Smooth muscle cell (in vitro differentiated cells): Measurements from ENCODE around the gene DLG5. TPM values are rescaled to one million over a fixed set of nuclear protein-coding genes. Genes with fewer than 3 reads are reported as not detected.

Experiments used
- DNase-seq: peaks from one replicate; lab custom pipeline; 2025; ENCODE audit not compliant: unreplicated experiment; lab: John Stamatoyannopoulos, UW
- H2AFZ ChIP-seq: fragments of 200-600 bp; sonication (generic); 2 replicates; pipeline ENCODE4 v1.6.0; 2016; ENCODE audit warnings: antibody characterized with exemption, low read depth, mild to moderate bottlenecking
- H3F3A ChIP-seq: fragments of 200-600 bp; sonication (generic); 2 replicates; pipeline ENCODE4 v1.6.0; 2017; ENCODE audit warnings: antibody characterized with exemption, low read depth
- H3K27ac ChIP-seq: fragments of 200-600 bp; sonication (generic); 2 replicates; pipeline ENCODE4 v1.5.1; 2016; ENCODE audit warnings: low read depth, mild to moderate bottlenecking
- H3K27me3 ChIP-seq: fragments of 200-600 bp; sonication (generic); 2 replicates; pipeline ENCODE4 v1.6.1; 2016; ENCODE audit warnings: low read depth, mild to moderate bottlenecking
- H3K36me3 ChIP-seq: fragments of 200-600 bp; sonication (generic); 2 replicates; pipeline ENCODE4 v1.5.1; 2016; ENCODE audit warnings: low read depth
- H3K4me1 ChIP-seq: fragments of 200-600 bp; sonication (generic); 2 replicates; pipeline ENCODE4 v1.5.1; 2016; ENCODE audit warnings: low read depth
- H3K4me2 ChIP-seq: fragments of 200-600 bp; sonication (generic); 2 replicates; pipeline ENCODE4 v1.6.0; 2016; ENCODE audit warnings: mild to moderate bottlenecking
- H3K4me3 ChIP-seq: fragments of 200-600 bp; sonication (generic); 2 replicates; pipeline ENCODE4 v1.5.1; 2016; ENCODE audit warnings: mild to moderate bottlenecking
- H3K79me2 ChIP-seq: fragments of 200-600 bp; sonication (generic); 2 replicates; pipeline ENCODE4 v1.6.0; 2016; ENCODE audit warnings: low read depth, mild to moderate bottlenecking
- H3K9ac ChIP-seq: fragments of 200-600 bp; sonication (generic); 2 replicates; pipeline ENCODE4 v1.6.0; 2016; ENCODE audit warnings: low read depth
- H3K9me3 ChIP-seq: fragments of 200-600 bp; sonication (generic); replicated peaks from 2 replicates; pipeline ENCODE4 v1.5.1; 2016; ENCODE audit warnings: low read depth
- H4K20me1 ChIP-seq: fragments of 200-600 bp; sonication (generic); 2 replicates; pipeline ENCODE4 v1.6.0; 2016; ENCODE audit warnings: low read depth
- CTCF ChIP-seq: fragments of 200-600 bp; sonication (generic); IDR thresholded peaks from 2 replicates; pipeline ENCODE4 v1.5.1; 2017; ENCODE audit warnings: borderline replicate concordance, mild to moderate bottlenecking, antibody characterized with exemption; ENCODE audit not compliant: insufficient read depth, poor library complexity, severe bottlenecking
- WGBS: methylation state at CpG from one replicate; pipeline ENCODE4 v1.1.7; 2016; ENCODE audit warnings: low lambda C conversion rate; 5-methylcytosine and 5-hydroxymethylcytosine counted together
- polyA plus RNA-seq: library from polyadenylated mRNA; unstranded; fragments of >200 nt; fragmentation: Nextera tagmentation; extraction: Ambion mirVana; gene quantifications from 2 replicates; pipeline ENCODE4 v1.2.1, GENCODE V29; 2016
- total RNA-seq: library from RNA; depleted of rRNA; stranded (reverse); fragments of >200 nt; gene quantifications from 2 replicates; pipeline ENCODE4 v1.2.3, GENCODE V29; 2014

The DLG5 gene
- total and polyA plus RNA-seq, 2 experiments from 2014 or later: 11.3 to 21.8 TPM

GRCh38 chr10:77857272-77857671, 69.3 kb downstream of the DLG5 start:
- H3K36me3 ChIP-seq: no peaks in the 10 kb centered on the region
- TF ChIP-seq CTCF: no peak
- no peak overlapping the region for H3K4me2 ChIP-seq
- no peak overlapping the region for H3K27ac ChIP-seq
- no peaks in the 10 kb centered on the region for H3K4me1 ChIP-seq
- peaks cover 3% of the 10 kb centered on the region for H3K79me2 ChIP-seq
- H3K9ac ChIP-seq: no peak overlapping the region
- H3K27me3 ChIP-seq: no peaks in the 10 kb centered on the region
- H3K4me3 ChIP-seq: no peak overlapping the region
- peaks cover 41% of the 10 kb centered on the region for H4K20me1 ChIP-seq
- H3K9me3 ChIP-seq: no peaks in the 10 kb centered on the region
- no peaks in the 10 kb centered on the region for H3F3A ChIP-seq
- no peak overlapping the region for H2AFZ ChIP-seq
- WGBS: 54% methylated on average over 11 of the region's 11 CpGs
- no peak for DNase-seq

- no peak overlapping the region for H3K4me2 ChIP-seq
- DNase-seq: no peak
- H3F3A ChIP-seq: no peaks in the 10 kb centered on the region
- H2AFZ ChIP-seq: no peak overlapping the region
- H3K9ac ChIP-seq: no peak overlapping the region
- no peaks in the 10 kb centered on the region for H3K79me2 ChIP-seq
- WGBS: 94% methylated on average over 17 of the region's 17 CpGs
- no peaks in the 10 kb centered on the region for H3K27me3 ChIP-seq
- no peaks in the 10 kb centered on the region for H3K4me1 ChIP-seq
- no peaks in the 10 kb centered on the region for H3K36me3 ChIP-seq
- peaks cover 34% of the 10 kb centered on the region for H4K20me1 ChIP-seq
- TF ChIP-seq CTCF: no peak
- H3K4me3 ChIP-seq: no peak overlapping the region
- H3K9me3 ChIP-seq: no peaks in the 10 kb centered on the region
- H3K27ac ChIP-seq: no peak overlapping the region
These were observed 70.0 kb downstream of the DLG5 start for GRCh38 chr10:77856566-77856965.

GRCh38 chr10:77855404-77856155, 71.0 kb downstream of the DLG5 start:
- WGBS: 87% methylated on average over 5 of the region's 5 CpGs
- no peak overlapping the region for H3K27ac ChIP-seq
- H3K9me3 ChIP-seq: no peaks in the 10 kb centered on the region
- no peaks in the 10 kb centered on the region for H3K4me1 ChIP-seq
- no peak for DNase-seq
- H4K20me1 ChIP-seq: peaks cover 26% of the 10 kb centered on the region
- no peak for TF ChIP-seq CTCF
- no peaks in the 10 kb centered on the region for H3K27me3 ChIP-seq
- no peaks in the 10 kb centered on the region for H3K36me3 ChIP-seq
- no peak overlapping the region for H3K4me2 ChIP-seq
- H3K9ac ChIP-seq: no peak overlapping the region
- H3K79me2 ChIP-seq: no peaks in the 10 kb centered on the region
- H2AFZ ChIP-seq: no peak overlapping the region
- H3F3A ChIP-seq: no peaks in the 10 kb centered on the region
- H3K4me3 ChIP-seq: no peak overlapping the region

GRCh38 chr10:77854115-77854514, 72.4 kb downstream of the DLG5 start:
- no peaks in the 10 kb centered on the region for H3F3A ChIP-seq
- no peaks in the 10 kb centered on the region for H3K27me3 ChIP-seq
- H3K4me1 ChIP-seq: peaks cover 5% of the 10 kb centered on the region
- no peaks in the 10 kb centered on the region for H3K36me3 ChIP-seq
- no peaks in the 10 kb centered on the region for H3K79me2 ChIP-seq
- no peak overlapping the region for H2AFZ ChIP-seq
- WGBS: 93% methylated on average over 6 of the region's 6 CpGs
- H3K4me2 ChIP-seq: no peak overlapping the region
- peaks cover 17% of the 10 kb centered on the region for H4K20me1 ChIP-seq
- no peaks in the 10 kb centered on the region for H3K9me3 ChIP-seq
- no peak overlapping the region for H3K27ac ChIP-seq
- TF ChIP-seq CTCF: no peak
- no peak for DNase-seq
- no peak overlapping the region for H3K4me3 ChIP-seq
- H3K9ac ChIP-seq: no peak overlapping the region
